ENCODE results near the gene ARHGAP45.
A peak's percentile ranks its signal among the peaks of the same experiment; 100 is the strongest.

ARHGAP45 gene

GRCh38 chr19:1063909-1064660 is 2.9 kb upstream of the ARHGAP45 start:
- no peak overlapping the region for H3K4me3 ChIP-seq (ENCODE audit: low read depth, low read length)
- H3K27me3 ChIP-seq = peaks cover 36% of the 10 kb centered on the region
- TF ChIP-seq CTCF (IDR thresholded peaks at IDR 0.05; ENCODE audit: low read depth, low read length) = no peak
- DNase-seq = no peak
- peaks cover 7% of the 10 kb centered on the region for H3K9me3 ChIP-seq
- H3K4me1 ChIP-seq = no peaks in the 10 kb centered on the region; the same call in 1 of the 2 replicates
- no peaks in the 10 kb centered on the region for H3K36me3 ChIP-seq

- Histone ChIP-seq H3K4me3 (ENCODE audit: low read depth, low read length) (no peak overlapping the region), H3K9me3 (peaks cover 7% of the 10 kb centered on the region; the same call in 1 of the 2 replicates), H3K36me3 (no peaks in the 10 kb centered on the region), H3K4me1 (no peaks in the 10 kb centered on the region; the same call in 1 of the 2 replicates), H3K27me3 (peaks cover 43% of the 10 kb centered on the region)
- peak; percentile 78 for DNase-seq
- TF ChIP-seq CTCF (IDR thresholded peaks at IDR 0.05; ENCODE audit: low read depth, low read length) = peak; percentile 62
Observed at GRCh38 chr19:1064661-1065605, 2.0 kb upstream of the ARHGAP45 start.

GRCh38 chr19:1065606-1066109 is 1.3 kb upstream of the ARHGAP45 start:
- Histone ChIP-seq H3K9me3 (peaks cover 6% of the 10 kb centered on the region; the same call in 1 of the 2 replicates), H3K36me3 (no peaks in the 10 kb centered on the region), H3K4me3 (ENCODE audit: low read depth, low read length) (no peak overlapping the region), H3K27me3 (peaks cover 47% of the 10 kb centered on the region), H3K4me1 (no peaks in the 10 kb centered on the region; the same call in 1 of the 2 replicates)
- DNase-seq = no peak
- TF ChIP-seq CTCF (IDR thresholded peaks at IDR 0.05; ENCODE audit: low read depth, low read length) = no peak

- Histone ChIP-seq H3K9me3 (peaks cover 7% of the 10 kb centered on the region; the same call in 1 of the 2 replicates), H3K27me3 (peaks cover 54% of the 10 kb centered on the region), H3K36me3 (no peaks in the 10 kb centered on the region), H3K4me3 (ENCODE audit: low read depth, low read length) (no peak overlapping the region; the same call in 1 of the 2 replicates), H3K4me1 (no peaks in the 10 kb centered on the region; the same call in 1 of the 2 replicates)
- no peak for DNase-seq
- TF ChIP-seq CTCF (IDR thresholded peaks at IDR 0.05; ENCODE audit: low read depth, low read length) = no peak
Observed at GRCh38 chr19:1066251-1066747, 668 bp upstream of the ARHGAP45 start.

- H3K27me3 ChIP-seq = peaks cover 65% of the 10 kb centered on the region
- peaks cover 7% of the 10 kb centered on the region; the same call in 1 of the 2 replicates for H3K9me3 ChIP-seq
- H3K4me3 ChIP-seq (ENCODE audit: low read depth, low read length) = no peak overlapping the region
- DNase-seq = no peak
- no peaks in the 10 kb centered on the region; the same call in 1 of the 2 replicates for H3K4me1 ChIP-seq
- H3K36me3 ChIP-seq = no peaks in the 10 kb centered on the region
- no peak for TF ChIP-seq CTCF (IDR thresholded peaks at IDR 0.05; ENCODE audit: low read depth, low read length)
Observed at GRCh38 chr19:1067341-1067957, 482 bp downstream of the ARHGAP45 start.

Measured in BE2C (cell line).